Measurements from ENCODE around the gene LGALS7B. TPM values are rescaled to one million over a fixed set of nuclear protein-coding genes. Genes with fewer than 3 reads are reported as not detected.
A peak's percentile ranks its signal among the peaks of the same experiment; 100 is the strongest.

LGALS7B gene
- total RNA-seq, 1 donor, result not detected

- DNase-seq (ENCODE audit: low read depth), result peak; percentile 66
- H3K4me3 ChIP-seq (ENCODE audit: low read depth, low read length), result peak overlapping the region; percentile 70
- TF ChIP-seq, protein P1, sequence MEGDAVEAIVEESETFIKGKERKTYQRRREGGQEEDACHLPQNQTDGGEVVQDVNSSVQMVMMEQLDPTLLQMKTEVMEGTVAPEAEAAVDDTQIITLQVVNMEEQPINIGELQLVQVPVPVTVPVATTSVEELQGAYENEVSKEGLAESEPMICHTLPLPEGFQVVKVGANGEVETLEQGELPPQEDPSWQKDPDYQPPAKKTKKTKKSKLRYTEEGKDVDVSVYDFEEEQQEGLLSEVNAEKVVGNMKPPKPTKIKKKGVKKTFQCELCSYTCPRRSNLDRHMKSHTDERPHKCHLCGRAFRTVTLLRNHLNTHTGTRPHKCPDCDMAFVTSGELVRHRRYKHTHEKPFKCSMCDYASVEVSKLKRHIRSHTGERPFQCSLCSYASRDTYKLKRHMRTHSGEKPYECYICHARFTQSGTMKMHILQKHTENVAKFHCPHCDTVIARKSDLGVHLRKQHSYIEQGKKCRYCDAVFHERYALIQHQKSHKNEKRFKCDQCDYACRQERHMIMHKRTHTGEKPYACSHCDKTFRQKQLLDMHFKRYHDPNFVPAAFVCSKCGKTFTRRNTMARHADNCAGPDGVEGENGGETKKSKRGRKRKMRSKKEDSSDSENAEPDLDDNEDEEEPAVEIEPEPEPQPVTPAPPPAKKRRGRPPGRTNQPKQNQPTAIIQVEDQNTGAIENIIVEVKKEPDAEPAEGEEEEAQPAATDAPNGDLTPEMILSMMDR (IDR thresholded peaks at IDR 0.05; ENCODE audit: insufficient read depth, low read depth, low read length), result no peak
Observed at GRCh38 chr19:38830039-38830733, 41.2 kb downstream of the LGALS7B start.

DNA sequence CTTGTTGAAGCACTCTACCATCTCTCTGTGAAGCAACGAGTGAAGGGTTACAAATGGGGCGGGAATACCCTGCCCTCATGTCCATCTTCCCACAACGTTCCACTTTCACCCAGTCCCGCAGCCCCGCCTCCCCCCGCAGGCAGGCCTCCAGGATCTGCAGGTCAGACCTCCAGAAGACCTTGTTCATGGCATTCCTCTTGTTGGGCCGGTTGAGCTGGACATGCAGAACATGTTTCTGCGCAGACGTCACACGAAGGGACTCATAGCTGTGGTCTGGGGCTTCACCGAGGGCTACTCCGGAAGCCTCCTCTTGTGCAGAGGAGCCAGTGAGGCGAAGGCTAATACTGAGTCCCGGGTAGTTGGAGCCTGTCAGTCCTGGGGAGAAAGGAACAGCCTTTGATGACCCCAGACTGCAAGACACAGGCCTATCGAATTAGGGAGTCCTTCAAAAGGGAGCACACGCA, 42.2 kb downstream of the LGALS7B start:
- DNase-seq (ENCODE audit: low read depth), result peak; percentile 98
- TF ChIP-seq, protein P1 (IDR thresholded peaks at IDR 0.05; ENCODE audit: insufficient read depth, low read depth, low read length), result no peak
- peak overlapping the region; percentile 70 for H3K4me3 ChIP-seq (ENCODE audit: low read depth, low read length)

DNA sequence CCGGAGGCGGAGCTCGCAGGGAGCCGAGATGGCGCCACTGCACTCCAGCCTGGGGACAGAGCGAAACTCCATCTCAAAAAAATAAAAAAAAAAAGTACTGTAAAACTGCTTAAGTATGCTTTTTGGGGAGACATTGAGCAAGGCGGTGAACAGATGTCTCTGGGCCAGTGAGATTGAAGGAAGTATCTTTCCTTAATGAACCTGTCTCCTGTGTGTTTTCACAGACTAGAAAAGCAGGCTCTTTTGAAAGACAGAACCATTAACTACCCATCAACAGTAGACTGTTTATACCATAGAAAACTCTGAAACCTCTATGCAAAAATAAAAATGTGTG, 44.1 kb downstream of the LGALS7B start:
- no peak overlapping the region for H3K4me3 ChIP-seq (ENCODE audit: low read depth, low read length)
- TF ChIP-seq, protein P1 (IDR thresholded peaks at IDR 0.05; ENCODE audit: insufficient read depth, low read depth, low read length), result no peak
- peak; percentile 57 for DNase-seq (ENCODE audit: low read depth)

GRCh38 chr19:38834104-38834490, 45.1 kb downstream of the LGALS7B start:
- DNase-seq (ENCODE audit: low read depth), result peak; percentile 22
- no peak overlapping the region for H3K4me3 ChIP-seq (ENCODE audit: low read depth, low read length)
- TF ChIP-seq, protein P1 (IDR thresholded peaks at IDR 0.05; ENCODE audit: insufficient read depth, low read depth, low read length), result no peak

DNA sequence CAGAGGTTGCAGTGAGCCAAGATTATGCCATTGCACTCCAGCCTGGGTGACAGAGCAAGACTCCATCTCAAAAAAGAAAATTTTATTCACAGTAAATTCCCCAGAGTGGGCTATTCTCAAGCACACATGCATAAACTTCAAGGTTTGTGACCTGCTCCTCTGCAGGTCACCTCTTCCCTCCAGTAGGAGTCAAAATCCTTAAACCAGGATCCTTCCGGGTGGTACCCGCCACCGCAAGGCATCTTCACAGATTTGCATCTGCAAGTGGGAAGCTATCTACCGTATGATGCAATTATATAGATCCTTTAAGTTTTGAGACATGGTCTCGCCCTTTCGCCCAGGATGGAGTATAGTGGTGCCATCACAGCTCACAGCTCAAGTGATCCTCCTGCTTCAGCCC, 45.6 kb downstream of the LGALS7B start:
- no peak for DNase-seq (ENCODE audit: low read depth)
- TF ChIP-seq, protein P1 (IDR thresholded peaks at IDR 0.05; ENCODE audit: insufficient read depth, low read depth, low read length), result no peak
- no peak overlapping the region for H3K4me3 ChIP-seq (ENCODE audit: low read depth, low read length)

DNA sequence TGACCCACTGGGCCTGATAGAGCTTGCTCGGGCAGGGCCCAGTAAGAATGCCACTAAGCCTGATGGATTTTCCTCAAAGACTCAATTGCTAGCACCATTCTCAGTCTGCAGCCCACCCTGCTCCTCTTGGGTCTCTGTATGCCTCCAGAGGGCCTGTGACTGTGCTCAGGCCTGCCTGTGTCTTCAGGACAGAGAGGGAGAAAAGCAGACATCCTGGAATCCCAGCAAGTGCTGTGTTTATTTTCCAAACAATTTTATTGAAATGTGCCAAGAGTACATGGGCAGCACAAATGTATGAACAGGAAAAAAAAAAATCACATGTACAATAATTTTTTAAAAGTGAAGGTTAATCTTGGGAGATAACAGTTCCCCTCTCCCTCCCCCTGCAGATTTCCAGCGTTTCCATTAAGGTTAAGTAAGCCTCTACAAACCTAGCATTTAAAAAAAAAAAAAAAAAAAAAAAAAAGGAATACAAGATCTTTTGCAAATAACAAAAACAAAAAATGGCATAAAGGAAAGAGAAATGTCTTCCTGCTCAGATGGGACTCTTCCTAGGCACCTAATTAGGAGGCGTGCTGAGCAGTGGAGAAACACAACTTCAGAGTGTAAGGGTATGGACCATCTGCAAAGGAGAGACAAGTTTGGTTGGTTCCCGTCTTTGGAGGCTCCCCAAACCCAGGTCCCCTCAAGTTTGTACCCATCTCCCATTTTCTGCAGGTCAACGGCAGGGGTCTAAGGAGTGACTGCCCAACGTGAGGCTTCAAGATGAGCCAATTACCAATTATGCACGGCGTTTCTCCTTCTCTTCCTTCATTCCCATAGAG, 47.4 kb downstream of the LGALS7B start:
- no peak for DNase-seq (ENCODE audit: low read depth)
- TF ChIP-seq, protein P1 (IDR thresholded peaks at IDR 0.05; ENCODE audit: insufficient read depth, low read depth, low read length), result no peak
- H3K4me3 ChIP-seq (ENCODE audit: low read depth, low read length), result no peak overlapping the region
